Effector memory CD8-positive, alpha-beta T cell (primary cell): ENCODE data around the gene CTSE.

ENCODE experiments used
- ATAC-seq: fragments of 150-1000 bp; cut with Tn5 transposase; replicated peaks from 2 replicates; pipeline ENCODE4 v1.10.0; 2021; ENCODE audit warnings: mild to moderate bottlenecking, moderate library complexity
- DNase-seq, 3 experiments: peaks; one replicate each; pipeline ENCODE4 v3.0.0; 2021
- H3K27ac Mint-ChIP-seq, 2 donors: one replicate each; pipeline ENCODE4 v1.8.0; 2022; ENCODE audit warnings: mild to moderate bottlenecking in 2 of 2, mixed read lengths in 2 of 2, moderate library complexity in 2 of 2
- H3K27me3 Mint-ChIP-seq, 2 donors: one replicate each; pipeline ENCODE4 v1.8.0; 2022; ENCODE audit warnings: mixed read lengths in 2 of 2
- H3K36me3 Mint-ChIP-seq: one replicate; pipeline ENCODE4 v1.8.0; 2022; ENCODE audit warnings: mild to moderate bottlenecking, moderate library complexity, mixed read lengths; ENCODE audit not compliant: insufficient read depth
- H3K4me1 Mint-ChIP-seq, 2 donors: one replicate each; pipeline ENCODE4 v1.8.0; 2022; ENCODE audit warnings: low read depth in 2 of 2, mixed read lengths in 2 of 2
- H3K4me3 Mint-ChIP-seq, 2 donors: one replicate each; pipeline ENCODE4 v1.8.0; 2022; ENCODE audit warnings: mild to moderate bottlenecking in 2 of 2, mixed read lengths in 2 of 2, moderate library complexity in 2 of 2
- H3K9me3 Mint-ChIP-seq, 2 donors: one replicate each; pipeline ENCODE4 v1.8.0; 2022; ENCODE audit warnings: mixed read lengths in 2 of 2

Gene CTSE

GRCh38 chr1:206021008-206021625 lies 2.6 kb downstream of the CTSE start:
- no peak for ATAC-seq
- H3K36me3 Mint-ChIP-seq, result no peaks in the 10 kb centered on the region
- no peaks in the 10 kb centered on the region for H3K9me3 Mint-ChIP-seq
- DNase-seq, result no peak
- H3K27ac Mint-ChIP-seq, result peak overlapping the region in 1 of 2 donors; percentile 27
- H3K4me3 Mint-ChIP-seq, result no peak overlapping the region
- peaks cover 0 to 3% of the 10 kb centered on the region in 2 donors for H3K4me1 Mint-ChIP-seq
- peaks cover 28 to 39% of the 10 kb centered on the region in 2 donors for H3K27me3 Mint-ChIP-seq

GRCh38 chr1:206020393-206021007 lies 3.2 kb downstream of the CTSE start:
- no peaks in the 10 kb centered on the region for H3K36me3 Mint-ChIP-seq
- DNase-seq (no peak), ATAC-seq (no peak)
- peaks cover 0 to 3% of the 10 kb centered on the region in 2 donors for H3K4me1 Mint-ChIP-seq
- H3K4me3 Mint-ChIP-seq, result no peak overlapping the region
- no peak overlapping the region for H3K27ac Mint-ChIP-seq
- H3K9me3 Mint-ChIP-seq, result no peaks in the 10 kb centered on the region
- H3K27me3 Mint-ChIP-seq, result peaks cover 28 to 39% of the 10 kb centered on the region in 2 donors

- no peaks in the 10 kb centered on the region for H3K9me3 Mint-ChIP-seq
- peaks cover 4 to 9% of the 10 kb centered on the region in 2 donors for H3K4me1 Mint-ChIP-seq
- H3K36me3 Mint-ChIP-seq, result no peaks in the 10 kb centered on the region
- DNase-seq (no peak), ATAC-seq (no peak)
- no peak overlapping the region for H3K27ac Mint-ChIP-seq
- no peak overlapping the region for H3K4me3 Mint-ChIP-seq
- peaks cover 0 to 14% of the 10 kb centered on the region in 2 donors for H3K27me3 Mint-ChIP-seq
These were observed 8.6 kb downstream of the CTSE start for GRCh38 chr1:206015071-206015470.

DNA sequence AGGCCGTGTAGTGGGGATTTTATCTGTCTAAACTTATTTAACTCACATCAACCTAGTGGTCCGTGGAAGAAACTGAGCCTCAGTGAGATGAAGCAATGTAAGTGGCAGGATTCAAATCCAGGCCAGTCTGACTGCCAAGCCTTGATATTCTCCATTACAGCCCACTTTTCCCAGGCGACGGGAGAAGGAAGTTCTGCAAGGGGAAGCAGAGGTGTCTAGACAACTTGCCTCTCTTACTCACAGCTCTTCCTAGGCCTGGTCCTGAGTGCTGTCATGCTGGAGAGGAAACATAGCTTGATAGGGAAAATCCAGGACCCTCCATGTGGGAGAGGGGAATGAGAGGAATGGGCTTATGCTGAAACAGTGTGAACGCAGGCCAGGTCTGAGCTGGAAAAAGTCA lies 9.1 kb downstream of the CTSE start:
- Mint-ChIP-seq H3K27me3 (peaks cover 0 to 14% of the 10 kb centered on the region in 2 donors), H3K27ac (no peak overlapping the region), H3K36me3 (no peaks in the 10 kb centered on the region), H3K9me3 (no peaks in the 10 kb centered on the region), H3K4me3 (no peak overlapping the region), H3K4me1 (peaks cover 4 to 9% of the 10 kb centered on the region in 2 donors)
- DNase-seq, result no peak
- ATAC-seq, result no peak

GRCh38 chr1:206013026-206013795 lies 10.5 kb downstream of the CTSE start:
- Mint-ChIP-seq H3K9me3 (no peaks in the 10 kb centered on the region), H3K36me3 (no peaks in the 10 kb centered on the region), H3K4me1 (peaks cover 4 to 9% of the 10 kb centered on the region in 2 donors), H3K27me3 (peaks cover 0 to 14% of the 10 kb centered on the region in 2 donors), H3K4me3 (no peak overlapping the region), H3K27ac (no peak overlapping the region)
- ATAC-seq (no peak), DNase-seq (no peak)

- DNase-seq (peak in 2 of 3 experiments; percentile 6 to 10), ATAC-seq (peak; percentile 94)
- Mint-ChIP-seq H3K27ac (peak overlapping the region in 1 of 2 donors; percentile 26), H3K4me1 (peaks cover 4 to 9% of the 10 kb centered on the region in 2 donors), H3K27me3 (peaks cover 4 to 14% of the 10 kb centered on the region in 2 donors), H3K36me3 (no peaks in the 10 kb centered on the region), H3K9me3 (no peaks in the 10 kb centered on the region), H3K4me3 (peak overlapping the region in 1 of 2 donors; percentile 54)
These were observed 11.4 kb downstream of the CTSE start for GRCh38 chr1:206012086-206012859.

DNA sequence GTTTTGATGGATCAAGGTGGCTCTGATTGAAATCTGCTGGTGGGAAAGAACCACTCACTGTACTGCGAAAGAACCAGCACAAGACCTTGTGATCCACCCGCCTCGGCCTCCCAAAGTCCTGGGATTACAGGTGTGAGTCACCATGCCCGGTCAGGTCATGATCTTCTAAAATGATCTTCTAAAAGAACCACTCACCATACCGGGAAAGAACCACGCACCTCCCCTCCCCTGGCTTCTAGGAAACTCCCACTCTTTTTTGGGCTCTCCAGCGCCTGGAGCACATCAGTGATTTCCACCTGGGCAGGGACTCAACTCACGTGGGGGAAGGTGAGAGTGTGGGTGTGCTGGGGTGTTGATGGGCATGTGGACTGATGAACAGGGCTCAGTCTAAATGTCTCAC lies 12.6 kb downstream of the CTSE start:
- Mint-ChIP-seq H3K4me1 (peaks cover 4 to 11% of the 10 kb centered on the region in 2 donors), H3K4me3 (no peak overlapping the region)
- DNase-seq, result no peak

GRCh38 chr1:206010060-206010459 lies 13.6 kb downstream of the CTSE start:
- Mint-ChIP-seq H3K27me3 (peaks cover 14 to 25% of the 10 kb centered on the region in 2 donors), H3K4me1 (peaks cover 4 to 11% of the 10 kb centered on the region in 2 donors), H3K9me3 (no peaks in the 10 kb centered on the region), H3K27ac (no peak overlapping the region), H3K4me3 (no peak overlapping the region), H3K36me3 (no peaks in the 10 kb centered on the region)
- ATAC-seq, result no peak
- no peak for DNase-seq

More for the DNA sequence above, 12.6 kb downstream of the CTSE start:
- no peak for ATAC-seq
- Mint-ChIP-seq H3K36me3 (no peaks in the 10 kb centered on the region), H3K9me3 (no peaks in the 10 kb centered on the region), H3K27ac (no peak overlapping the region), H3K27me3 (peaks cover 12 to 21% of the 10 kb centered on the region in 2 donors)

DNA sequence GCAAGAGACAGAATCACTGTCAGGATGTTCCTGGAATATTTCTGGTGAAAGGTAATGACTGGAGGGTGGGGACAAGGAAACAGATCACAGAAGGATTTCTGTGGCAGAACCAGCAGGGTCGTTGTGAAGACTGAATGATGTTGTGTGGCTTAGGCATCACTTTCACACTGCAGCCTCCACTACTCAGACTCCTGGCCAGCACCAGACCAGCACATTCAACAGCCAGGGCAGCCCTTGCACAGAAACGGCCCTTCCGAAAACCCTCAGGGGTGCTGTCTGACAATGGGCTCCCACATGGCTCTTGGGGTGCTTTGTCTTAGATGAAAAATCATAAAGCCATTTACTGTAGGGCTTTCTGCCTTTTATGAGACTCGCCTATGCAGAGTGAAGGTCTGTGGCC lies 16.7 kb downstream of the CTSE start:
- Mint-ChIP-seq H3K27me3 (peaks cover 23 to 24% of the 10 kb centered on the region in 2 donors), H3K9me3 (no peaks in the 10 kb centered on the region), H3K4me3 (no peak overlapping the region), H3K36me3 (no peaks in the 10 kb centered on the region), H3K4me1 (peaks cover 2 to 4% of the 10 kb centered on the region in 2 donors), H3K27ac (no peak overlapping the region)
- ATAC-seq (no peak), DNase-seq (no peak)

DNA sequence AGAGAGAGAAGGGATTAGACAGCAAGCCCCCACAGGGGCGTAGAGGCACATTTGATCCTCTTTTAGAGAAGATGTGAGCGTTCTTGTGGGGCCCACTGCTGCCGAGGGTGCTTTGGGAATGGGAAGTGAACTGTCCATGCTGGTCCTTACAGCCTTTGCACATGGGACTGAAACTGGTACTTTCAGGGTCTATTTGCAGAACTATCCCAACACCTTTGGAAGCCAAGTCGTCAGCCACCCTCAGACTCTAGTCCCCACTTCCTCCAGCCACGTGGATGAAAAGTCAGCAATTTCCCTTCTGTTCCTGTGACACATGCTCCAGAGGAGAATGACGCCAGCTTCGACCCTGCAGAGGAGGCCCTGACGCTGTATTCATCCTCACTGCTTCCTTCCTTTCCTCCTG lies 17.9 kb downstream of the CTSE start:
- no peaks in the 10 kb centered on the region for H3K9me3 Mint-ChIP-seq
- no peaks in the 10 kb centered on the region for H3K36me3 Mint-ChIP-seq
- H3K27ac Mint-ChIP-seq, result no peak overlapping the region
- no peak for ATAC-seq
- DNase-seq, result no peak
- no peak overlapping the region for H3K4me3 Mint-ChIP-seq
- peaks cover 0 to 2% of the 10 kb centered on the region in 2 donors for H3K4me1 Mint-ChIP-seq
- peaks cover 13 to 23% of the 10 kb centered on the region in 2 donors for H3K27me3 Mint-ChIP-seq

DNA sequence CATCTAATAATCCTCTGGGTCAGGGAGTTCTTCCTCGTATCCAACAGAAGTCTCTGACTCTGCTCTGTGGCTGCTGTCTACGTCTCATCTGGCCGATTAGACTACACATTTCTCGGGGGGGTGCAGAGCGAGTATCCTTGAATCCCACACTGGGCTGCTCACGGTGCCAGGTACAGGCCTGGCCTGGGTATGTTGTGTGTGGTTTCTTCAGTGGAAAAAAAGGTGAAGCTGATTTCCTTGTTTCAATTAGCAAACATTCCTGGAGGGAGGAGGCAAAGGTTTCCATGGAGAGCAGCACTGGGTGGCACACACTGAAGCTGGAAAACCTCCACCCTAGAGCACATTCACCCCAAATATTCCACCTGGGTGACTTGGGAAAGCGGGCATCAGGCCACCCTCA lies 18.5 kb downstream of the CTSE start:
- no peak overlapping the region for H3K27ac Mint-ChIP-seq
- no peak for ATAC-seq
- H3K9me3 Mint-ChIP-seq, result no peaks in the 10 kb centered on the region
- H3K36me3 Mint-ChIP-seq, result no peaks in the 10 kb centered on the region
- H3K27me3 Mint-ChIP-seq, result peaks cover 11 to 23% of the 10 kb centered on the region in 2 donors
- no peak for DNase-seq
- peaks cover 0 to 2% of the 10 kb centered on the region in 2 donors for H3K4me1 Mint-ChIP-seq
- no peak overlapping the region for H3K4me3 Mint-ChIP-seq

DNA sequence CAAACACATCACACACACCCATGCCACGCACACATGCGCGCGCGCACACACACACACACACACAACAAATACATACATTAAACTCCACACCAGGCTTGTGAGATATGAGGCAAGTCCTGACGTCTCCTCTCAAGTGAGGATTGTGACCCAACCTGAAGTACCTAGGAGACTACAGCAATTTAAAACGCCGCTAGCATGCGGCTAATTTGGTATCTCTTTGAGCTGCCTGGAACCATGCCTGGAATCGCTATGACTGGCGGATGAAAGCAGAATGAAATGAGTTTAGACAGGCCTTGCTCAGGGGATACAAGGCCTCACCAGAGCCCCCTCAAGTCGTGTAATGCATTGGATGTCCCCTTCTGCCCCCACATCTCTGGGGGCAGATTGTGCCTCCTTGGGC lies 18.9 kb downstream of the CTSE start:
- no peak for DNase-seq
- Mint-ChIP-seq H3K4me3 (no peak overlapping the region), H3K27me3 (peaks cover 11 to 23% of the 10 kb centered on the region in 2 donors), H3K27ac (no peak overlapping the region), H3K9me3 (no peaks in the 10 kb centered on the region), H3K36me3 (no peaks in the 10 kb centered on the region), H3K4me1 (peaks cover 0 to 2% of the 10 kb centered on the region in 2 donors)
- no peak for ATAC-seq
